NCI-H146 treated with DMSO at 0.1 percent for 48 hours (cell line): Measurements from ENCODE around the gene WTIP.
"Not testable (repeated sequence)": the region's sequence is repeated elsewhere in the genome, so short reads cannot be mapped to it uniquely, and the experiment has no call there.

Source experiments
- DNase-seq: peaks from one replicate; lab custom pipeline; 2025; ENCODE audit not compliant: unreplicated experiment; lab: John Stamatoyannopoulos, UW

The WTIP gene

DNA sequence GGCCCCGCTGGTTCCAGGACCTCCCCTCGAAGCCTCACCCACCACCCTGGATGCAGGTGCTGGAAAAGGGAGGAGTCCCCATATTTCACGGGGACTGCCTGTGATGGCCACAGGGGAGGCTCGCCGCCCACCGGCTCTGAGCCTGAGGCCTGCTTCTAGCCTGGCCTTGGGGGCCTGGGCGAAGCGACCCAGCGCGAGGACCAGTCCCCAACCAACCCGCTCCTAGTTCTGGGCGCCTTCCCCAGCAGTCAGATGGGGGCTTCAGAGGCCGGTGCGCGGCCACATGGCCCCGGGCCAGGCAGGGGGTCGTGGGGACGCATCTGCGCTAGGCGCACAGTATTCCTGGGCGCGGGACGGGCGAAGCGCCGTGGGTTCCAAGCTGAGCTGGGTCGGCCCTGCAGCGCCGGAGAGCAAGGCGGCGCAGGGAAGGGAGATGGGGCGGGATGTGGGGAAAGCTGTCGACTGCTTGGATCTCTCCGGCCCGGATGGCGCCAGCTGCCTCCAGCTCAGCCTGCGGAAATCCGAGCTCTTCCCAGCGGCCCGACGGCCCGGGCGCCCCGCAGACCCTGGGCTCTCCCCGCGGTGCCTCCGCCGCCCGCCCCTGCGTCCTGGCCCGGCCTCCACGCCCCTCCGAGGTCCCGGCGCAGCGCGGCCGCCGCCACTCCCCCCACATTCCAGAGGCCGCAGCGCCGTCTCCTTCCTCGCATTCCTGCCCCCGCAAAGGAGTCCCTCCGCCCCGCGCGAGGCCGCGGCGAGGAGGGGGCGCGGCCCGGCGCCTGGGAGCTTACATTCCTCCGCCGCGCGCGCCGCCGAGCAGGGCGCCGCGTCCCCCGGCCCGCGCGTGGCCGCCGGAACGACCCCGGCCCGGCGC, at the start of gene WTIP:
Gene WTIP, plus strand, starts transcription at position 788 of the 871 bp plus-strand sequence. CDS start 217 bp downstream, outside the sequence.
- DNase-seq = no peak

GRCh38 chr19:34432797-34433196, 48.8 kb upstream of the WTIP start:
- DNase-seq = no peak

DNA sequence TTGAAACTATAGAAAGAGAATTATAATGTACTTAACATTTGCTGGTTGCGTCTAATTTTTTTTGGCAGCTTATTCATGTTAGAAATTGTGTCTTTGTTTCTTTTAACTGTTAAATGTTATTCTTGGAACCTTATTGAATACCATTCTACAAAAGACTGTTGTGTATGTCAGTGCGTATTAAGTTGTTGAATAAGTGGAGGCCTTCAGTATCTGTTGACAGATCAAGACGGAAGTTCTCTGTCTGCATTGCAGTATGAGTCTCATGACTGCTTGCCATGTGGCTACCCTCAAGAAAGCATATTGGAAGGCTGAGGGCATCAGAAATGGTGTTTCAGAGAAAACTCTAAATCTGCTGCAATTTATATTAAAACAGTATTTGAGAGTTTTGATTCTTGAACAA, 44.8 kb upstream of the WTIP start:
- no peak for DNase-seq

DNA sequence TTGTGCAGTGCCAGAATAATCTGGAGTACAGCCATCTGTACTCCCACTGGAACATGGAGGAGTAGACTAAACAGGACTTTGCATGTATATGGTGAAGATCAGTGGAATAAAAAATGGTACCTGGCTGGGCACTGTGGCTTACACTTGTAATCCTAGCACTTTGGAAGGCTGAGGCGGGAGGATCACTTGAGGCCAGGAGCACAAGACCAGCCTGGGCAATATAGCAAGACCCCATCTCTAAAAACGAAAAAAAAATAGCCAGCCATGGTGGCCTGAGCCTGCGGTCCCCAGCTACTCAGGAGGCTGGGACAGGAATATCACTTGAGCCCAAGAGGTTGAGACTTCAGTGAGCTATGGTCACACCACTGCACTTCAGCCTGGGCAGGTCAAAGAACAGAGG, 33.4 kb upstream of the WTIP start:
- no peak for DNase-seq

- no peak for DNase-seq
These were observed 28.8 kb upstream of the WTIP start for GRCh38 chr19:34452723-34453122.

GRCh38 chr19:34454091-34454490, 27.5 kb upstream of the WTIP start:
- no peak for DNase-seq

GRCh38 chr19:34454685-34455084, 26.9 kb upstream of the WTIP start:
- no peak for DNase-seq

DNA sequence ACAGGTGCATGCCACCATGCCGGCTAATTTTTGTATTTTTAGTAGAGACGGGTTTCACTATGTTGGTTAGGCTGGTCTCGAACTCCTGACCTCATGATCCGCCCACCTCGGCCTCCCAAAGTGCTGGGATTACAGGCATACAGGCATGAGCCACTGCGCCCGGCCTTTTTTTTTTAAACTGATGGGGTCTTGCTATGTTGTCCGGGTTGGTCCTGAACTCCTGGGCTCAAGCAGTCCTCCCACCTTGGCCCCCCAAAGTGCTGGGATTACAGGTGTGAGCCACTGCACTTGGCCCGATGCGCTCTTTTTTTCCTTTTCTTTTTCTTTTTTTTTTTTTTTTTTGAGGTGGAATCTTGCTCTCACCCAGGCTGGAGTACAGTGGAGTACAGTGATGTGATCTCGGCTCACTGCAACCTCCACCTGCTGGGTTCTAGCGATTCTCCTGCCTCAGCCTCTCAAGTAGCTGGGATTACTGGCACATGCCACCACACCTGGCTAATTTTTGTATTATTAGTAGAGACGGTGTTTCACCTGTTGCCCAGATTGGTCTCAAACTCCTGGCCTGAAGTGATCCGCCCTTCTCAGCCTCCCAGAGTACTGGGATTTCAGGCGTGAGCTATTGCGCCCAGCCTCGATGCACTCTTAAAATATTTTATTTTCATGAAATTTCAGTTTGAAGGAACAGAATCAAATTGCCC, 25.6 kb upstream of the WTIP start:
- not testable (repeated sequence) for DNase-seq

DNA sequence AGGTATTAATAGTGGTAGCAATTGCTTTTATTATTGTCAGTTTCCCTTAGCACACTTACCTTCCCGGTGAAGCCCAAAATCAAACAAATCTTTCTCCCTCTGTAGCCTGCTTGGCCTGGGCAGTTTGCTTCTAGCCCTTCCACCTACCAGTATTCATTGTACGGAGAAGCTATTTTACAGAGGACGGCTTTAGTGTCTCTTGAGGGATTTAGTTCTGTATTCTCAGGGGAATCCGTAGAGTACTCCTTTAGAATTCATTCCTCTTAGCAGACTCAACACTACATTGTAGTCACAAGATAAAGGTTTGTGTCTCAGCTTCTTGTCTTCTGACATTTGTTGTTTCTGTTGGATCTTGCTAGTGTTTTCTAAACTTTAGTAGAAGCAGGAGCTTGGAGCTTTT, 24.1 kb upstream of the WTIP start:
- DNase-seq = no peak

DNA sequence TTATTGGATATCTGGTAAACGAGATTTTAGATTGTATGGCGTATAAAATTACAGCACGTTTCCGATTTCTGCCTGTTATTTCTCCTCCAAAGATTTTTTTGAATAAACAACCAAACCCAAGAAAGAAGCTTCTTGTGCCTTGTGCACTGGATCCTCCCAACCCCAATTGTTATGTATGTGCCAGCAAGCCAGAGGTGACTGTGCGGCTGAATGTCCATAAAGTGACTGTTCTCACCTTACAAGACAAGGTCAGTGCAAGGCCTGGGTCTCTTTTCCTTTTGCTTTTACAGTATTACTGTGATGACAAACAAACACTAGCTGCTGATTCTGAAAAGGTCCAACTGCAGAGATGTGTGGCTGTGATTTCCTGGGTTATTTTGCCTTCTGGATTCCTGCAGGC, 22.9 kb upstream of the WTIP start:
- no peak for DNase-seq

GRCh38 chr19:34459614-34460013, 21.9 kb upstream of the WTIP start:
- no peak for DNase-seq

DNA sequence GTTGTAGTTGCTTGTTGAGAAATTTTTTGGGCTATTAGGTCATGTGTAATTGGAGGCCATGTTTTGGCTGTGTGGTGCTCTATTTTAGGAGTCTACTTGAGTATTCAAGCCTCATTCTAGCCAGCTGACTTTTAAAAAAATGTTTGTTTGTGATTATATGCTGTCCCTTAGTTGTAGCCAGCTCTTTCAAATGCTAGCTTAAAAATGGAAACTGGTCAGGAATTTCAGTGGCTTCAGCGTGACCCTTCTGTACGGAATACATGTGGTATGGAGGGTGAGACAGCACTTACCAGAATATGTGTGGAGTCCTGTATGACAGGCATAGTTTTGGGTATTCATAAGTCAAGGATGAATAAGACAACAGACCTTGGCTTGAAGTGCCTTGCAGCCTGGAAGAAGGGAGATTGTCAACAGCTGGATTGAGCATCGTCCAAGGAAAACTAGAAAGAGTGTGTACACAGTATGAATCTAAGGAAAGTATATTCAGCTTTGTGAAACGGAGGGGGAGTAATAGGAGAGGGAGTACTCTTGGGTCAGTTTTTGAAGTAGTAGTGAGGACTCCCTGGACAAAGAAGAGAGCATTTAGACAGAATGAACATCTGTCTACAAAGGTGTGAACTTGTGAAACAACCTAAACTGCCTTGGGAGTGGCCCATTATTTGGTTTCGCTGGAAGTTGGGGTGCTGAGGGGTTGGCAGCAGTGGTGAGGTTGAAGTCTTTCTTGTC, 20.0 kb upstream of the WTIP start:
- no peak for DNase-seq

DNA sequence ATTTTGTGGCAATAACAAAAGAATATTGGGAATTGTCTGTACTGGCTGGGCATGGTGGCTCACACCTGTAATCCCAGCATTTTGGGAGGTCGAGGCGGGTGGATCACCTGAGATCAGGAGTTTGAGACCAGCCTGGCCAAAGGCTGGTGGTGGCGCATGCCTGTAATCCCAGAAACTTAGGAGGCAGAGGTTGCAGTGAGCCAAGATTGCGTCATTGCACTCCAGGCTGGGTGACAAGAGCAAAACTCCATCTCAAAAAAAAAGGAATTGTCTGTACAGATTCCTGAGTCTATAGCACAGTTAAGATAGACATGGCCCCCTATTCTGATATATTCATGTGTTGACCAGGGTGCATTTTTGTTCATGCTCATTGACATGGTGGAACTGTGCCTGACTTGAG, 16.8 kb upstream of the WTIP start:
- DNase-seq = not testable (repeated sequence)

DNA sequence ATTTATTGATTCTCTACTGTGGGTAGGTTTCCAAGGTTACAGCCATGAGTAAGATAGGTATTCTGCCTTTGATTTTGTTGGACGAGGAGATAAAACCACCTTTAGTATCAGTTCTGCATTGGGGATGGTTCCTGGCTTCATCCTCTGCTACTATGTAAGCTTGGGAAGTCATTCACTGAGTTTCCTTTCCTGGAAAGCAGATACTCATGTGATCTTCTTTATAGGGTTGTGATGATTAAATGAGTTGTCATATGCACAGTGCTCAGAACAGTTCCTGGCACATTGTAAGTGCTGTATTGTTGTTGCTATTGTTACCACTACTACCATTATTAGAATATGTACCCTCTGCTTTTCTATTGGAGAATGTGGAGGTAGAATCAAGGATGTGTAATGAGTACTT, 13.1 kb upstream of the WTIP start:
- no peak for DNase-seq

DNA sequence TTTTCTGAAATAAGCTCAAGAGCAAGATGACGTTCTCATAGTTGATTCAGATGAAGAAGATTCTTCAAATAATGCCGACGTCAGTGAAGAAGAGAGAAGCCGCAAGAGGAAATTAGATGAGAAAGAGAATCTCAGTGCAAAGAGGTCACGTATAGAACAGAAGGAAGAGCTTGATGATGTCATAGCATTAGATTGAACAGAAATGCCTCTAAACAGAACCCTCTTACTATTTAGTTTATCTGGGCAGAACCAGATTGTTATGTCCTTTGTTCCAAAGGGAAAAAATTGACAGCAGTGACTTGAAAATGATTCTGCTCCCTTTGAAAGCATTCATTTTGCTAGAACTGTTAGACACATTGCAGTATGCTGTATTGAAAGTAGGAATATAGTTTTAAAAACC, 12.5 kb upstream of the WTIP start:
- DNase-seq = not testable (repeated sequence)

- DNase-seq = no peak
These were observed 9.5 kb upstream of the WTIP start for GRCh38 chr19:34471906-34472700.

DNA sequence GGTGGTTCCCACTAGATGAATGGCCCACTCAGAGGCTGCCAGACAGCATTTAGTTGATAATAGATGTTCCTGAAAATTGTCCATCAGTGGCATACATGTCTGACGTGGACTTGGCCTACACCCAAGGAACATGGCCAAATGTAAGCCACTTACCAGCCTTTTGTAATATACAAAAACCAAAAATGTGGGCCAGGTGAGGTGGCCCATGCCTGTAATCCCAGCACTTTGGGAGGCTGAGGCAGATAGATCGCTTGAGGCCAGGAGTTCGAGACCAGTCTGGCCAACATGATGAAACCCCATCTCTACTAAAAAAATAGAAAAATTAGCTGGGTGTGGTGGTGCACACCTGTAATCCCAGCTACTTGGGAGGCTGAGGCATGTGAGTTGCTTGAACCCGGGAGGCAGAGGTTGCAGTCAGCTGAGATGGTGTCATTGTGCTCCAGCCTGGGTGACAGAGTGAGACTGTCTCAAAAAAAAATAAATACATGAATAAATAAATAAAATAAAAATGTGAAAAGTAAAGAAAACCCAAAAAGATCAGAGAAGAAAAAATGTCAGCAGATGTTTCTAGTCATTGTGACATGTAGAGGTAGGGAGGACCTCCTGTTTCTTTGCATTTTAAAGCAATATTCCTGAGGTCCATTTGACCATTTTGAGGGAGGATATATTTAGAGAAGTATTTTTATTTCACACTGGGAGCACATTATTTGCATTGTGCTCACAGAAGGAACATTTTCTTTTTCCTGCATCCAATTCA, 7.1 kb upstream of the WTIP start:
- DNase-seq = no peak

DNA sequence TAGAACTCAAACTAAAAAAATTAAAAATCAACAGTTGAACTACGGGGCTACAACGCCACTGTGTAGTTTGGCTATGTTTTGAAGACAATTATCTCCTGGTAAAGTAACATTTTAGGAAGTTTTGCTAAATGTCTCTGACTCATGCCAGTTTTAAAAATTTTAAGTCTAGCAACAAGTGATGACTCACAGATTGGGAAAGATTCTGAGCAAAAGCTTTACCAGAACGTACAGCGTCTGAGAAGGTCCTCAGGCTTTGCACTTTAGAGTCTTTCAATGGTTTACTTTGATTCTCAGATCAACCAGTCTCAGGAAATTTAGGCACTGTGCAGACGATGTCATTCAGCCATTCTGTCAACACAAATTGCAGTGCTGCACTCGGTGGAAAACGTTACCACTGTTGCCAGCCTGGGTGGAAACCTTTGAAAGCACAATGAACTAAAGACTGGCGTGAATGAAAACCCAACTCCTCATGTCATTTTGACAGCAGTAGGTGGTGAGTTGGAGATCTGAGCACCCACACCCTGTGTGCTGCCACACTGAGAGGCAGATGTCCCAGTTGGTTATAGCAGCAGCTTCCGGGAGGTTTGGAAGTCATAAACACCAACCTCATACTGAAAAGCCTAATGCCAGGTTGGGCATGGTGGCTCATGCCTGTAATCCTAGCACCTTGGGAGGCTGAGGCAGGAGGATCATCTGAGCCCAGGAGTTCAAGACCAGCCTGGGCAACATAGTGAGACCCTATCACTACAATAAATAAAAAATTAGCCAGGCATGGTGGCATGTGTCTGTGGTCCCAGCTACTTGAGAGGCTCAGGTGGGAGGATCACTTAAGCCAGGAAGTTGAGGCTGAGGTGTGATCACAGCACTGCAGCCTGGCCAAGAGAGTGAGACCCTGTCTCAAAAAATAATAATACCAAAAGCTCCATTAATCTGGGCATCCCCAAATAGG, 6.3 kb upstream of the WTIP start:
- no peak for DNase-seq

DNA sequence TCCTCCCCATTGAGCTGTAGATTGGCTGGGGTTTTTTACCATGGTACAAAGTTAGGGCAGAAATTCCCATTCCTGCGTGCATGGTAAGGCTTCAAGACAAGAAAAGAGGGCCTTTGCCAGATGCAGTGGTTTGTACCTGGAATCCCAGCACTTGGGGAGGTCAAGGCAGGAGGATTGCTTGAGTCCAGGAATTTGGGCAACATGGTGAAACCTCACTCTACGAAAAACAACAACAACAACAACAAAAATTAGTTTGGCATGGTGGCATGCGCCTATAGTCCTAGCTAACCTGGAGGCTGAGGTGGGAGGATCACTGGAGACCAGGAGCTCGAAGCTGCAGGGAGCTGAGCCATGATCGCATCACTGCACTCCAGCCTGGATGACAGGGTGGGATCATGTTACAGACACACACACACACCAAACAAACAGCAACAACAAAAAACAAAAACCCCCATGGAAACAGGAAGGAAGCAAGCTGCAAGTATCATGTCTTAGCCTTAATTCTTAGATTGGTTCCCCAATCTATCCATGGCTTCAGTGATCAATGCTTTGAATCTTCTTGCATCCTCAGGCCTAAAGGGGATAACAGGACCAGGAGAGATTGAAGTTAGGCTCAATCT, 5.5 kb upstream of the WTIP start:
- DNase-seq = no peak
